SK-N-SH (cell line): Measurements from ENCODE around the gene ABO. TPM values are rescaled to one million over a fixed set of nuclear protein-coding genes. Genes with fewer than 3 reads are reported as not detected.

Source experiments
- CTCF ChIA-PET: fragments of 300-600, 350-600 bp; formaldehyde crosslinking; extraction: SDS; loops from one replicate; lab custom pipeline; 2021; lab: Yijun Ruan, JAX
- POLR2A ChIA-PET: fragments of 350-600 bp; sonication (Branson Sonifier 250); formaldehyde crosslinking; extraction: SDS; loops from one replicate; lab custom pipeline; 2020; ENCODE audit warnings: antibody characterized with exemption, inconsistent platforms; lab: Yijun Ruan, JAX
- DNase-seq: peaks from one replicate; pipeline ENCODE4 v3.0.0; 2012
- H2AFZ ChIP-seq: fragments of 200-600 bp; sonication (generic); 2 replicates; pipeline ENCODE4 v1.8.1; 2016; ENCODE audit warnings: antibody characterized with exemption, mild to moderate bottlenecking, low read depth
- H3F3A ChIP-seq: fragments of 200-600 bp; sonication (generic); replicated peaks from 2 replicates; pipeline ENCODE3; 2016; ENCODE audit warnings: antibody characterized with exemption, mild to moderate bottlenecking; ENCODE audit not compliant: insufficient read depth
- H3K27ac ChIP-seq, 2 experiments: fragments of 200-500 bp in 1 of 2; fragments of 200-600 bp in 1 of 2; sonication (Bioruptor generic) in 1 of 2; sonication (generic), shearing (Covaris generic) in 1 of 2; 2 replicates each; pipeline versions ENCODE4 v1.5.1 to v1.6.1; 2014 to 2016; ENCODE audit warnings: low read depth in 2 of 2, inconsistent platforms in 1 of 2, low read length in 1 of 2, mild to moderate bottlenecking in 1 of 2, mixed read lengths in 1 of 2
- H3K27me3 ChIP-seq: fragments of 200-600 bp; sonication (generic), shearing (Covaris generic); 2 replicates; pipeline ENCODE4 v1.6.1; 2016; ENCODE audit warnings: mixed run types; ENCODE audit not compliant: insufficient read depth
- H3K36me3 ChIP-seq, 2 experiments: fragments of 200-500 bp in 1 of 2; fragments of 200-600 bp in 1 of 2; sonication (Bioruptor generic) in 1 of 2; sonication (generic) in 1 of 2; replicated peaks in 1 of 2; 2 replicates each; pipeline versions ENCODE3 to v1.5.1; 2014 to 2016; ENCODE audit warnings: low read length in 1 of 2, mild to moderate bottlenecking in 1 of 2; ENCODE audit not compliant: insufficient read depth in 2 of 2, control insufficient read depth in 1 of 2
- H3K4me1 ChIP-seq, 2 experiments: fragments of 200-500 bp in 1 of 2; fragments of 200-600 bp in 1 of 2; sonication (Bioruptor generic) in 1 of 2; sonication (generic), shearing (Covaris generic) in 1 of 2; 2 replicates each; pipeline versions ENCODE4 v1.5.1 to v1.6.1; 2014 to 2016; ENCODE audit warnings: low read depth in 1 of 2, low read length in 1 of 2, mixed run types in 1 of 2; ENCODE audit not compliant: insufficient read depth in 2 of 2, control insufficient read depth in 1 of 2
- H3K4me2 ChIP-seq: fragments of 200-600 bp; sonication (generic), shearing (Covaris generic); 2 replicates; pipeline ENCODE4 v1.6.1; 2017; ENCODE audit warnings: mixed run types
- H3K4me3 ChIP-seq, 2 experiments: fragments of 200-500 bp in 1 of 2; fragments of 200-600 bp in 1 of 2; sonication (Bioruptor generic) in 1 of 2; sonication (generic), shearing (Covaris generic) in 1 of 2; 2 replicates each; pipeline versions ENCODE4 v1.5.1 to v1.8.1; 2014 to 2016; ENCODE audit warnings: low read depth in 2 of 2, inconsistent platforms in 1 of 2, low read length in 1 of 2, mild to moderate bottlenecking in 1 of 2, mixed read lengths in 1 of 2, moderate library complexity in 1 of 2
- H3K79me2 ChIP-seq: fragments of 200-600 bp; sonication (generic); 2 replicates; pipeline ENCODE4 v1.8.1; 2017; ENCODE audit warnings: mild to moderate bottlenecking; ENCODE audit not compliant: insufficient read depth
- H3K9ac ChIP-seq: fragments of 200-600 bp; sonication (generic); 2 replicates; pipeline ENCODE4 v1.6.1; 2017; ENCODE audit warnings: mixed run types
- H3K9me2 ChIP-seq: fragments of 200-600 bp; sonication (generic); 2 replicates; pipeline ENCODE4 v1.6.1; 2017; ENCODE audit warnings: mixed run types
- H3K9me3 ChIP-seq: fragments of 200-600 bp; sonication (generic); 2 replicates; pipeline ENCODE4 v1.6.1; 2017; ENCODE audit warnings: mixed run types, mild to moderate bottlenecking, moderate library complexity
- H4K20me1 ChIP-seq: fragments of 200-600 bp; sonication (generic); 2 replicates; pipeline ENCODE4 v1.6.1; 2017; ENCODE audit warnings: mild to moderate bottlenecking, mixed run types; ENCODE audit not compliant: insufficient read depth
- ELF1 ChIP-seq: IDR thresholded peaks from 2 replicates; pipeline ENCODE4 v1.4.0; 2012
- EP300 ChIP-seq, 2 experiments: IDR thresholded peaks; 2 replicates each; pipeline versions ENCODE4 v1.4.0 to v1.6.1; 2012; ENCODE audit warnings: borderline replicate concordance in 1 of 2, low read depth in 1 of 2, low read length in 1 of 2
- FOSL2 ChIP-seq: IDR thresholded peaks from 2 replicates; pipeline ENCODE4 v1.4.0; 2012; ENCODE audit warnings: low read depth, mild to moderate bottlenecking, moderate library complexity, borderline replicate concordance
- FOXJ3 ChIP-seq: sonication (generic); formaldehyde crosslinking; IDR thresholded peaks from 2 replicates; pipeline ENCODE4 v1.5.1; 2020; ENCODE audit warnings: mild to moderate bottlenecking, missing genetic modification reagents
- FOXM1 ChIP-seq: IDR thresholded peaks from 2 replicates; pipeline ENCODE4 v1.4.0; 2012; ENCODE audit warnings: low read depth, mild to moderate bottlenecking
- MEF2A ChIP-seq: IDR thresholded peaks from 2 replicates; pipeline ENCODE4 v1.4.0; 2012; ENCODE audit warnings: low read depth, borderline replicate concordance
- MXI1 ChIP-seq: IDR thresholded peaks from 2 replicates; pipeline ENCODE4 v1.6.1; 2012; ENCODE audit warnings: mild to moderate bottlenecking, low read depth, low read length, improper control_type of control experiment
- NRF1 ChIP-seq: IDR thresholded peaks from 2 replicates; pipeline ENCODE4 v1.6.1; 2012; ENCODE audit warnings: low read depth, mild to moderate bottlenecking, low read length
- POLR2AphosphoS5 ChIP-seq: IDR thresholded peaks from 2 replicates; pipeline ENCODE4 v1.6.1; 2012; ENCODE audit warnings: low read depth, low read length
- RAD21 ChIP-seq: IDR thresholded peaks from 2 replicates; pipeline ENCODE4 v1.6.1; 2012; ENCODE audit warnings: mild to moderate bottlenecking, low read length
- RFX5 ChIP-seq: IDR thresholded peaks from 2 replicates; pipeline ENCODE4 v1.6.1; 2012; ENCODE audit warnings: mild to moderate bottlenecking, improper control_type of control experiment, low read length
- RXRA ChIP-seq: IDR thresholded peaks from 2 replicates; pipeline ENCODE4 v1.4.0; 2012; ENCODE audit warnings: low read depth, mild to moderate bottlenecking, borderline replicate concordance
- TCF12 ChIP-seq: IDR thresholded peaks from 2 replicates; pipeline ENCODE4 v1.4.0; 2012
- TEAD4 ChIP-seq: IDR thresholded peaks from 2 replicates; pipeline ENCODE4 v1.4.0; 2012; ENCODE audit warnings: mild to moderate bottlenecking, borderline replicate concordance; ENCODE audit not compliant: insufficient read depth
- YY1 ChIP-seq: IDR thresholded peaks from 2 replicates; pipeline ENCODE4 v1.4.0; 2012; ENCODE audit warnings: low read depth, mild to moderate bottlenecking
- WGBS: methylation state at CpG from one replicate; pipeline ENCODE4 v1.1.6; 2017; ENCODE audit warnings: low lambda C conversion rate; 5-methylcytosine and 5-hydroxymethylcytosine counted together
- polyA plus RNA-seq, 3 experiments: library from polyadenylated mRNA; depleted of rRNA; stranded (reverse); fragments of >200 nt; gene quantifications; 2 replicates each; pipeline ENCODE4 v1.2.3, GENCODE V29; 2012
- TF ChIP-seq, protein P1 (sequence below): fragments of 150-350 bp; IDR thresholded peaks from 2 replicates; pipeline ENCODE4 v1.6.1; 2017; ENCODE audit warnings: antibody characterized with exemption, low read length, low read depth, borderline replicate concordance
- TF ChIP-seq, protein P2 (sequence below): IDR thresholded peaks from 2 replicates; pipeline ENCODE4 v1.4.0; 2012; ENCODE audit warnings: low read depth
- TF ChIP-seq, protein P3 (sequence below): IDR thresholded peaks from 2 replicates; pipeline ENCODE4 v1.4.0; 2012; ENCODE audit warnings: low read depth, borderline replicate concordance
- TF ChIP-seq, protein P4 (sequence below): IDR thresholded peaks from 2 replicates; pipeline ENCODE4 v1.4.0; 2012; ENCODE audit warnings: low read depth, borderline replicate concordance
- TF ChIP-seq, protein P5 (sequence below): fragments of 200-600 bp; sonication (generic); IDR thresholded peaks from 2 replicates; pipeline ENCODE4 v1.6.1; 2017; ENCODE audit warnings: antibody characterized with exemption, mild to moderate bottlenecking, moderate library complexity

ABO gene
- polyA plus RNA-seq, 1 of the 3 experiments (the other 2 are of a cell fraction), result not detected

DNA sequence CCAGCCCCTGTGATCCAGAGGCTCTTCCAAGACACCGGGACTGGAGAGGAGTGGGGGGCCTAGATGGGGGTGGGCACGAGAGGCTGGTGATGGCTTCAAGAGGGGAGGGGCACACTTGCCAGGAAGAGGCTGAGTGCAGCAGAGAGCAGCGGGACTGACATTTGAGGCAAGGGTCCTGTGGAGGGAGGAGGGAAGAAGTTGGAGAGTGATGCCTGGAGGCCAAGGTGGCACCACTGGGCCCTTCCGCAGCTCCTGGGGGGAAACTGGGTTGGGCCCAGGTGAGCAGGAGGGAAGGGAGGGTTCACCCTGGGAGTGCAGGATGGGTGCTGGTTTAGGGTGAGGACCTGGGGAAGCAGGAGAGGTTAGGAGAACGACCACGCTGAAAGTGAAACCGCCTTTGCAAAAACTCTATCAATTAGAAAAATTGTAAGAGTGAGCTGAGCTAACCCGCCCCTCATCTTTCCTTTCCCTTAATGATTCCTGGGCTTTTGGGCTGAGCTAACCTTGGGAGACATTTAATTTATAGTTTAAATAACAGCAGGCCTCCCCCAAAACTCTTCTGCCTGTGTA lies 26.2 kb downstream of the ABO start (continued):
- TF ChIP-seq, protein P1, sequence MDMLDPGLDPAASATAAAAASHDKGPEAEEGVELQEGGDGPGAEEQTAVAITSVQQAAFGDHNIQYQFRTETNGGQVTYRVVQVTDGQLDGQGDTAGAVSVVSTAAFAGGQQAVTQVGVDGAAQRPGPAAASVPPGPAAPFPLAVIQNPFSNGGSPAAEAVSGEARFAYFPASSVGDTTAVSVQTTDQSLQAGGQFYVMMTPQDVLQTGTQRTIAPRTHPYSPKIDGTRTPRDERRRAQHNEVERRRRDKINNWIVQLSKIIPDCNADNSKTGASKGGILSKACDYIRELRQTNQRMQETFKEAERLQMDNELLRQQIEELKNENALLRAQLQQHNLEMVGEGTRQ, result no peak
- no peak for TF ChIP-seq ELF1
- TF ChIP-seq RAD21, result no peak
- TF ChIP-seq TEAD4, result no peak
- TF ChIP-seq FOXJ3 (CRISPR knock-in tag), result no peak
- no peak for TF ChIP-seq TCF12
- no peak for TF ChIP-seq MXI1

DNA sequence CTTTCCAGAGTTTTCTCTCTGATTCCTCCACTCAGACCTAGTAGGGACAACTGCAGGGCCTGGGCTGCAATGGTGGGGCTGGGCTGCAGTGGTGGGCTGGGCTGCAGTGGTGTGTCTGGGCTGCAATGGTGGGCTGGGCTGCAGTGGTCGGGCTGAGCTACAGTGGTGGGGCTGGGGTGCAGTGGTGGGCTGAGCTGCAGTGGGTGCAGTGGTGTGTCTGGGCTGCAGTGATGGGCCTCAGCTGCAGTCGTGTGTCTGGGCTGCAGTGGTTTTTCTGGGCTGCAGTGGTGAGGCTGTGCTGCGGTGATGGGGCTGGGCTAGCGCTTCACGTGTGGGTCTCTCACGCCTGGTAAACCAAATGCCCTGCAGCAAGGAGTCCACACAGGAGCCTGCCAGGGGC lies 27.4 kb downstream of the ABO start:
- H3K4me3 ChIP-seq, result no peak overlapping the region
- H3K9me3 ChIP-seq, result no peaks in the 10 kb centered on the region
- H3K27me3 ChIP-seq, result peaks cover 32% of the 10 kb centered on the region
- no peaks in the 10 kb centered on the region for H3K36me3 ChIP-seq
- H3K9ac ChIP-seq, result no peak overlapping the region
- no peaks in the 10 kb centered on the region for H3K9me2 ChIP-seq
- ChIA-PET CTCF (interaction anchor here (1.0 to 2.1 kb wide), 4 partner anchors 28 to 67 kb away, joined by 3 to 5 read pairs (median 3); no protein-coding TSS in a partner anchor), POLR2A (no interaction called here)
- WGBS, result 0% methylated on average over 1 of the region's 6 CpGs
- TF ChIP-seq POLR2AphosphoS5, result no peak
- TF ChIP-seq, protein P2, sequence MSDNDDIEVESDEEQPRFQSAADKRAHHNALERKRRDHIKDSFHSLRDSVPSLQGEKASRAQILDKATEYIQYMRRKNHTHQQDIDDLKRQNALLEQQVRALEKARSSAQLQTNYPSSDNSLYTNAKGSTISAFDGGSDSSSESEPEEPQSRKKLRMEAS, result no peak
- peak; percentile 11 for DNase-seq
- no peak overlapping the region for H3K27ac ChIP-seq
- H3F3A ChIP-seq, result no peaks in the 10 kb centered on the region
- no peaks in the 10 kb centered on the region for H4K20me1 ChIP-seq
- H2AFZ ChIP-seq, result no peak overlapping the region
- no peak overlapping the region for H3K4me2 ChIP-seq
- H3K4me1 ChIP-seq, result peaks cover 0 to 2% of the 10 kb centered on the region in 2 experiments; a peak in 1 of 4 replicates
- no peaks in the 10 kb centered on the region for H3K79me2 ChIP-seq

DNA sequence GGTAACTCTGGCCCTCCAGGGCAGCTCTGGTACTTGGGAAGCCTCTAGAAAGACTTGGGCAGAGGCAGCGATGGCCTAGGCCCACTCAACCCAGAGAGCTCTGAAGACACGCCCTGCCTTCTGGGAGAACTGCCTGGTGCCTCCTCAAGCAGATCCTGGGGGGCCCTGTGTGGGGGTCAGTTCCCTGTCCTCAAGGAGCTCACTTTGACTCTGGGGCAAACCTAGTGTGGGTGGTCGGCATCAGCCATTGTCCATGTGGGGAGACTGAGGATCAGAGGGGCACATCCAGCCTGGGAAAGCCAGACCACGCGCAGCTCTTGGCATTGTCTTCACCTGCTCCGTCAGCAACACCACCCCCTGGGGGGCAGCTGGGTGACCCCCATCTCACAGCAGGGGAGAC lies 28.0 kb downstream of the ABO start:
- Histone ChIP-seq H3K4me2 (no peak overlapping the region), H2AFZ (no peak overlapping the region), H4K20me1 (no peaks in the 10 kb centered on the region), H3K9me2 (no peaks in the 10 kb centered on the region), H3K9me3 (no peaks in the 10 kb centered on the region), H3F3A (no peaks in the 10 kb centered on the region), H3K4me1 (peaks cover 0 to 2% of the 10 kb centered on the region in 2 experiments; a peak in 1 of 4 replicates), H3K27me3 (peaks cover 32% of the 10 kb centered on the region), H3K4me3 (no peak overlapping the region), H3K36me3 (no peaks in the 10 kb centered on the region), H3K9ac (no peak overlapping the region), H3K79me2 (no peaks in the 10 kb centered on the region), H3K27ac (no peak overlapping the region)
- ChIA-PET POLR2A (no interaction called here), CTCF (interaction anchor here (1.0 to 2.1 kb wide), 4 partner anchors 29 to 66 kb away, joined by 3 to 5 read pairs (median 3); no protein-coding TSS in a partner anchor)
- DNase-seq, result peak; percentile 16
- WGBS, result 59% methylated on average over 4 of the region's 6 CpGs
- TF ChIP-seq, protein P3, sequence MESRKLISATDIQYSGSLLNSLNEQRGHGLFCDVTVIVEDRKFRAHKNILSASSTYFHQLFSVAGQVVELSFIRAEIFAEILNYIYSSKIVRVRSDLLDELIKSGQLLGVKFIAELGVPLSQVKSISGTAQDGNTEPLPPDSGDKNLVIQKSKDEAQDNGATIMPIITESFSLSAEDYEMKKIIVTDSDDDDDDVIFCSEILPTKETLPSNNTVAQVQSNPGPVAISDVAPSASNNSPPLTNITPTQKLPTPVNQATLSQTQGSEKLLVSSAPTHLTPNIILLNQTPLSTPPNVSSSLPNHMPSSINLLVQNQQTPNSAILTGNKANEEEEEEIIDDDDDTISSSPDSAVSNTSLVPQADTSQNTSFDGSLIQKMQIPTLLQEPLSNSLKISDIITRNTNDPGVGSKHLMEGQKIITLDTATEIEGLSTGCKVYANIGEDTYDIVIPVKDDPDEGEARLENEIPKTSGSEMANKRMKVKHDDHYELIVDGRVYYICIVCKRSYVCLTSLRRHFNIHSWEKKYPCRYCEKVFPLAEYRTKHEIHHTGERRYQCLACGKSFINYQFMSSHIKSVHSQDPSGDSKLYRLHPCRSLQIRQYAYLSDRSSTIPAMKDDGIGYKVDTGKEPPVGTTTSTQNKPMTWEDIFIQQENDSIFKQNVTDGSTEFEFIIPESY, result no peak
- TF ChIP-seq MEF2A, result no peak
- TF ChIP-seq, protein P4, sequence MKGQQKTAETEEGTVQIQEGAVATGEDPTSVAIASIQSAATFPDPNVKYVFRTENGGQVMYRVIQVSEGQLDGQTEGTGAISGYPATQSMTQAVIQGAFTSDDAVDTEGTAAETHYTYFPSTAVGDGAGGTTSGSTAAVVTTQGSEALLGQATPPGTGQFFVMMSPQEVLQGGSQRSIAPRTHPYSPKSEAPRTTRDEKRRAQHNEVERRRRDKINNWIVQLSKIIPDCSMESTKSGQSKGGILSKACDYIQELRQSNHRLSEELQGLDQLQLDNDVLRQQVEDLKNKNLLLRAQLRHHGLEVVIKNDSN, result no peak
- TF ChIP-seq RFX5, result no peak
- TF ChIP-seq RXRA, result no peak
- TF ChIP-seq, protein P5, sequence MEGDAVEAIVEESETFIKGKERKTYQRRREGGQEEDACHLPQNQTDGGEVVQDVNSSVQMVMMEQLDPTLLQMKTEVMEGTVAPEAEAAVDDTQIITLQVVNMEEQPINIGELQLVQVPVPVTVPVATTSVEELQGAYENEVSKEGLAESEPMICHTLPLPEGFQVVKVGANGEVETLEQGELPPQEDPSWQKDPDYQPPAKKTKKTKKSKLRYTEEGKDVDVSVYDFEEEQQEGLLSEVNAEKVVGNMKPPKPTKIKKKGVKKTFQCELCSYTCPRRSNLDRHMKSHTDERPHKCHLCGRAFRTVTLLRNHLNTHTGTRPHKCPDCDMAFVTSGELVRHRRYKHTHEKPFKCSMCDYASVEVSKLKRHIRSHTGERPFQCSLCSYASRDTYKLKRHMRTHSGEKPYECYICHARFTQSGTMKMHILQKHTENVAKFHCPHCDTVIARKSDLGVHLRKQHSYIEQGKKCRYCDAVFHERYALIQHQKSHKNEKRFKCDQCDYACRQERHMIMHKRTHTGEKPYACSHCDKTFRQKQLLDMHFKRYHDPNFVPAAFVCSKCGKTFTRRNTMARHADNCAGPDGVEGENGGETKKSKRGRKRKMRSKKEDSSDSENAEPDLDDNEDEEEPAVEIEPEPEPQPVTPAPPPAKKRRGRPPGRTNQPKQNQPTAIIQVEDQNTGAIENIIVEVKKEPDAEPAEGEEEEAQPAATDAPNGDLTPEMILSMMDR, result no peak
- TF ChIP-seq POLR2AphosphoS5, result no peak
- TF ChIP-seq YY1, result no peak
- no peak for TF ChIP-seq EP300 (IDR thresholded peaks at IDR 0.05; ENCODE audit: borderline replicate concordance in 1 of 2, low read depth in 1 of 2, low read length in 1 of 2)
- no peak for TF ChIP-seq FOSL2
- TF ChIP-seq FOXM1, result no peak
- no peak for TF ChIP-seq MXI1
- TF ChIP-seq NRF1, result no peak
- no peak for TF ChIP-seq TEAD4
